Pancreas (tissue), 10 donors: ENCODE measurements around the gene PANK1. TPM values are rescaled to one million over a fixed set of nuclear protein-coding genes. Genes with fewer than 3 reads are reported as not detected.

ENCODE experiments used
- ATAC-seq, 4 donors: fragments of 200-7000 bp; cut with Tn5 transposase; one replicate each; pipeline versions ENCODE4 v1.8.0 to v1.9.1; 2020; ENCODE audit warnings: mild to moderate bottlenecking in 4 of 4, moderate library complexity in 4 of 4
- DNase-seq, 6 donors: peaks; one replicate each; pipeline ENCODE4 v3.0.0-alpha.2; 2020
- FAIRE-seq: peaks from 2 replicates; lab custom pipeline; 2012; peaks lifted over from hg19 to GRCh38; lab: Jason Lieb, UNC
- H3K27ac ChIP-seq, 4 donors: fragments of 200-600 bp; sonication (generic); 1 replicate in 3 of 4; 2 replicates in 1 of 4; pipeline versions ENCODE4 v1.5.0 to v1.8.0; 2020
- H3K27me3 ChIP-seq, 4 donors: fragments of 200-600 bp; one replicate each; pipeline ENCODE4 v1.8.0; 2021
- H3K36me3 ChIP-seq, 3 donors: fragments of 200-600 bp; sonication (generic) in 1 of 3; one replicate each; pipeline versions ENCODE4 v1.5.0 to v1.8.0; 2020 to 2021
- H3K4me1 ChIP-seq, 3 donors: fragments of 200-600 bp; one replicate each; pipeline ENCODE4 v1.8.0; 2021
- H3K4me3 ChIP-seq, 4 donors: fragments of 200-600 bp; sonication (generic) in 2 of 4; one replicate each; pipeline versions ENCODE4 v1.5.0 to v1.8.0; 2020 to 2021
- H3K9me3 ChIP-seq, 4 donors: fragments of 200-600 bp; one replicate each; pipeline ENCODE4 v1.8.0; 2021
- CTCF ChIP-seq, 4 donors: fragments of 200-600 bp; sonication (generic) in 3 of 4; IDR thresholded peaks; one replicate each; pipeline versions ENCODE4 v1.5.0 to v1.8.0; 2021; ENCODE audit warnings: antibody characterized with exemption in 4 of 4
- WGBS, 2 donors: extraction: QIAGEN DNeasy Blood & Tissue Kit; methylation state at CpG; one replicate each; pipeline ENCODE4 v1.1.7; 2013; 5-methylcytosine and 5-hydroxymethylcytosine counted together
- intact Hi-C, 3 donors: fragments of 100-400 bp; cut with DNase I; formaldehyde crosslinking; loops; one replicate each; pipeline versions ENCODE4 v1.11.1 to v1.14.2; 2022
- polyA plus RNA-seq, 2 donors: library from polyadenylated mRNA; stranded (reverse); fragments of 200-250 nt; gene quantifications; one replicate each; pipeline ENCODE4 v1.2.3, GENCODE V29; 2013
- total RNA-seq, 6 donors: library from RNA; stranded (reverse); fragmentation: NEBNext Ultra II Directional in 4 of 6; extraction: Animal tissue kit (Norgen Biotek cat#: 25700) in 4 of 6; gene quantifications; one replicate each; pipeline versions ENCODE4 v1.2.1 to v1.2.4, GENCODE V29; 2021 to 2023
- donor health status: healthy with polysubstance abuse.
- donor health status: DM: no; HTN: no; CAD: no; lungs with moderate emphysema.
- donor health status: DM: no; HTN: no; CAD: no.
- donor health status: control.
- donor health status: control.
- donor health status: Bipolar disorder and iron deficiency.
- donor health status: DM: yes; HTN: yes; CAD: no.
- donor health status: DM: no; HTN: no; CAD: no.
- donor health status: DM: no; HTN: no; CAD: no.
- donor health status: DM: yes; HTN: yes; CAD: no.

The PANK1 gene
- total and polyA plus RNA-seq, 8 donors, result 0.46 to 3.5 (median 2.3) TPM

GRCh38 chr10:89576022-89576421, 69.0 kb downstream of the PANK1 start:
- no peak for TF ChIP-seq CTCF (IDR thresholded peaks at IDR 0.05)
- no peaks in the 10 kb centered on the region for H3K36me3 ChIP-seq
- no peaks in the 10 kb centered on the region for H3K27me3 ChIP-seq
- no peak overlapping the region for H3K4me3 ChIP-seq
- FAIRE-seq, result no peak
- intact Hi-C loops, result no loop called here
- no peak for DNase-seq
- WGBS, 2 donors, result 92 to 96% methylated on average over 3 of the region's 3 CpGs
- H3K4me1 ChIP-seq, result peaks cover 0 to 4% (median 0%) of the 10 kb centered on the region in 3 donors
- no peaks in the 10 kb centered on the region for H3K9me3 ChIP-seq
- H3K27ac ChIP-seq, result no peak overlapping the region
- ATAC-seq, result no peak

GRCh38 chr10:89575031-89575430, 70.0 kb downstream of the PANK1 start:
- no peak for FAIRE-seq
- no peak for ATAC-seq
- TF ChIP-seq CTCF (IDR thresholded peaks at IDR 0.05), result no peak
- peaks cover 0 to 4% (median 0%) of the 10 kb centered on the region in 3 donors for H3K4me1 ChIP-seq
- H3K27me3 ChIP-seq, result no peaks in the 10 kb centered on the region
- no peaks in the 10 kb centered on the region for H3K9me3 ChIP-seq
- no peak for DNase-seq
- H3K36me3 ChIP-seq, result no peaks in the 10 kb centered on the region
- no peak overlapping the region for H3K4me3 ChIP-seq
- intact Hi-C loops, result no loop called here
- no peak overlapping the region for H3K27ac ChIP-seq

GRCh38 chr10:89574368-89574767, 70.7 kb downstream of the PANK1 start:
- Histone ChIP-seq H3K27ac (no peak overlapping the region), H3K9me3 (no peaks in the 10 kb centered on the region), H3K4me3 (no peak overlapping the region), H3K4me1 (peaks cover 0 to 4% (median 0%) of the 10 kb centered on the region in 3 donors), H3K36me3 (no peaks in the 10 kb centered on the region), H3K27me3 (no peaks in the 10 kb centered on the region)
- FAIRE-seq (no peak), DNase-seq (no peak), ATAC-seq (no peak)
- TF ChIP-seq CTCF (IDR thresholded peaks at IDR 0.05), result no peak
- intact Hi-C loops, result no loop called here
- 55 to 75% methylated on average over 1 of the region's 1 CpG for WGBS, 2 donors

GRCh38 chr10:89567576-89568245, 77.3 kb downstream of the PANK1 start:
- FAIRE-seq, result no peak
- Histone ChIP-seq H3K9me3 (no peaks in the 10 kb centered on the region), H3K27ac (no peak overlapping the region), H3K4me3 (no peak overlapping the region), H3K36me3 (no peaks in the 10 kb centered on the region), H3K27me3 (no peaks in the 10 kb centered on the region), H3K4me1 (no peaks in the 10 kb centered on the region)
- TF ChIP-seq CTCF (IDR thresholded peaks at IDR 0.05), result no peak
- DNase-seq, result no peak
- no peak for ATAC-seq
- 65 to 67% methylated on average over 3 of the region's 3 CpGs for WGBS, 2 donors
- intact Hi-C loops, result loop anchor here (5.0 to 10.0 kb wide), 3 partner anchors 140 to 313 kb away; partner anchors contain the start of gene LIPA (in 1 of the 3)

- no peak for DNase-seq
- WGBS, 2 donors, result 78 to 90% methylated on average over 3 of the region's 3 CpGs
- ATAC-seq, result no peak
- no peak for FAIRE-seq
- Histone ChIP-seq H3K36me3 (no peaks in the 10 kb centered on the region), H3K27ac (no peak overlapping the region), H3K27me3 (no peaks in the 10 kb centered on the region), H3K4me1 (no peaks in the 10 kb centered on the region), H3K4me3 (no peak overlapping the region), H3K9me3 (no peaks in the 10 kb centered on the region)
- intact Hi-C loops, result loop anchor here (5.0 to 10.0 kb wide), 3 partner anchors 140 to 312 kb away; partner anchors contain the start of gene LIPA (in 1 of the 3)
- no peak for TF ChIP-seq CTCF (IDR thresholded peaks at IDR 0.05)
Measured at GRCh38 chr10:89566992-89567391, 78.0 kb downstream of the PANK1 start.
